Stimulated activated CD8-positive, alpha-beta memory T cell treated with anti-CD3 and anti-CD28 coated beads, Interleukin-12 subunit alpha, Interleukin-12 subunit beta, amount 100 ng/mL, for 1 hour (primary cell): ENCODE measurements around the gene FBXO33.

Experiments
- DNase-seq: peaks from one replicate; pipeline ENCODE4 v3.0.0-alpha.2; 2020; ENCODE audit warnings: low read depth

The FBXO33 gene, protein sequence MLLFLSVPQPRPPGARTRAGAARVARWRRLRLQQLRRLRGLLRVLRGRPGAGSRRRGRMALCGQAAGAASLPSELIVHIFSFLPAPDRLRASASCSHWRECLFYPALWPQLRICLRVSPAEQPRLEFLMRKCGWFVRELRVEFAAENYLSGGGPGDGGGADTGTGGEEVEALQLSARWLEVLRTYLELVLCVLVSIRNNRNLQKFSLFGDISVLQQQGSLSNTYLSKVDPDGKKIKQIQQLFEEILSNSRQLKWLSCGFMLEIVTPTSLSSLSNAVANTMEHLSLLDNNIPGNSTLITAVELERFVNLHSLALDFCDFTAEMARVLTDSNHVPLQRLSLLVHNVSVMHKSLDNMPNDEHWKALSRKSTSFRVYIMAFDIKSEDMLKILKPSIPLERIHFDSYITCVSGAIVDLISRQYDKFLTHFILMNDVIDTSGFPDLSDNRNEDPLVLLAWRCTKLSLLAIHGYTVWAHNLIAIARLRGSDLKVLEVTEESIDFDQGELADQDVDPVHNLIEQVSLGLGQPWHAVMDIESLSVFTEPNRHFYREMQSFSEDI

DNA sequence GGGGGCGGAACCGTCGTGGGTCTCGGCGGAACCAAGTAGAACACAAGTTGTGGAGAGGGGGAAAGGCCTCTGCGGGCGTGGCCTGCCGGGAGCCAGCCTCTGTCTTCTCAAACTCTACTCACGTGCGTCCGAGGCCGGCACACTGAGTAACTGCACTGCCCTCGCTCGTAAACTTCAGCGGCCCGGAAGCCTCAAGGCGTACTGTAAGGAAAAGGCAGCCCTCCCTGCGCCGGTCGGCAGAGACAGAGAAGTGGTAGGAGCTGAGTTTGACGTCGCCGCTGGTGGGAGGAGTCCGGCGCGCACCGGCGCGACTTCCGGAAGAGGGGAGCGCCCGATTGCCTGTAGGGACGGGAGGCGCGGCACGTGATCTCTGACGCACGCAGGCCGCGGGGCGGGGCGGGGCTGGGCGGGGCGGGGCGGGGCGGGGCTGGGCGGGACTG is at the start of gene FBXO33:
FBXO33 (minus strand) TSS at position 255 of the 440 bp plus-strand sequence. CDS start 271 bp downstream, outside the sequence.
- DNase-seq: peak; percentile 92

DNA sequence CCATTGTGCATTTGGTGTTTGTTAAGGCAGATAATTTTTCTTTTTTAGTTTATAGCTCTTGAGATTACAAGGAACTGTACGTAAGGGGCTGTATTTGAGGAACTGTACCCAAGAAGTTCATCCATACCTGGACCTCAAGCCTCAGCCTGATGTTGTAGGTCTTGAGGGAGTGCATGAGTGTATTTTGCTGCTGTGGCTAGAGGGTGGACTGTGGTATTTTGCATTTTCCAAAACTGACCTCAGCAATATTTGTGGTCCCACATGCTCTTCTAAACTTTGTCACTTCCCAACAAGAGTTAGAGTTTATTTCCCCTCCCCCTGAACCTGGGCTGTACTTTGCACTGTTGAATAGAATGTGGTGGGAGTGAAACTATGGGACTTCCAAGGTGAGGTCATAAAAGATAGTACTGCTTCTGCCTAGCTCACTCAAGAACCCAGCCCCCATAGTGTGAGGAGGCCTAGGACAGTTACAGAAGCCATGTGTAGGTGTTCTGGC is 42.2 kb upstream of the FBXO33 start:
- DNase-seq: no peak

DNA sequence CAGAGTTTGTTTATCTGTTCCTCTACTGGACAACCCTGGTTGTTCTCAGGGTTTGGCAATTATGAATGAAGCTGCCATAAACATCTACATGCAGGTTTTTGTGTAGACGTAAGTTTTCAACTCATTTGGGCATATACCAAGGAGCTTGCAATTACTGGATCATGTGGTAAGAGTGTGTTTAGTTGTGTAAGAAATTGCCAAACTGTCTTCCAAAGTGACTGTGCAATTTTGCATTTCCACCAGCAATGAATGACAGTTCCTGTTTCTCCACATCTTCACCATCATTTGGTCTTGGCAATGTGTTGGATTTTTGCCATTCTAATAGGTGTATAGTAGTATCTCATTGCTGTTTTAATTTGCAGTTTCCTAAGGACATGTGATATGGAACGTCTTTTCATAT is 39.8 kb upstream of the FBXO33 start:
- no peak for DNase-seq

DNA sequence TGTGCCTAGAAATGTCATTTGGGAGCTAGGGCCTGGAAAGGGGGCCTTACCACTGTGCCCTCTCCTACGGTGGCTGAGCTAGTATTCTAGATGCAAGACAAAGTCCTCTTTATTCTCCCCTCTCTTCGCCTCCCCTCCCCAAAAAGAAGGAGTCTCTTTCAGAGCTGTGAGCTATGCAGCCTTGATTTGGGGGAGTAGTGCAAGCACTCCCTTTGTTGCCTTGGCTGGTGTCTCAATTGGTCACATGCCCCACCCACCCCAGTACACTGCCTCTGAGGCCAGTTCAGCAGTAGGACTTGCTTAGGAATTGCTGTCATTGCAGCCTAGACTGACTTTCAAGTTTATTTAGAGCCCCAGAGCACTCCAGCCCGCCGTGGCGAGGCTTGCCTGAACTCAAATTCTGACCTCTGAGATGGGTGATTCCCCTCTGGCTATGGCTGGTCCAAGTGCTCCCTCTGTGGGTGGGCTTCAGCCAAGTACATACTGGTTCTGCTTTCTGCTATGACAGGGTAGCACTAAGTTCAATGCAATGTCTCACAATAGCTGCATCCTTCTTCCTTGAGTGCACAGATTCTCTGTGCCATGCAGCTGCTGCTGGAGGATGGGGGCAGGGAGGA is 37.0 kb upstream of the FBXO33 start:
- DNase-seq: peak; percentile 13

DNA sequence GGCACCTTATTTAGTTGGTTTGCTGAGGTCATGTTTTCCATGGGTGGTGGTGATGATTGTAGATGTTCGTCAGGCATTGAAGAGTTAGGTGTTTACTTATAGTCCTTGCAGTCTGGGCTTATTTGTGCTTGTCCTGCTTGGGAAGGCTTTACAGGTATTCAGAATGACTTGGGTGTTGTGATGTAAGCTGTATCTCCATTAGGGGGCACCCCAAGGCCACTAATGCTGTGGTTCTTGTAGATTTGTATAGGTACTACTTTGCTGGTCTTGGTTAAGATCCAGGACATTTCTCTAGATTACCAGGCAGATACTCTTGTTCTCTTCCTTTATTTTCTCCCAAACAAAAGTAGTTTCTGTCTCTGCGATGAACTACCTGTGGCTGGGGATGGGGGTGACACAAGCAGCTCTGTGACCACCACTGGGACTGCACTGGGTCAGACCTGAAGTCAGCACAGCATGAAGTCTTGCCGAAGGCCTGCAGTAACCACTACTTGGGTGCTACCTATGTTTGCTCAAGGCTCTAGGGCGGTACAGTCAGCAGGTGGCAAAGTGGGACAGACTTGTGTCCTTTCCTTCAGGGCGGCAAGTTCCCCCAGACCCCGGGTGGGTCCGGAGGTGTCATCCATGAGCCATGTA is 35.8 kb upstream of the FBXO33 start:
- no peak for DNase-seq

DNA sequence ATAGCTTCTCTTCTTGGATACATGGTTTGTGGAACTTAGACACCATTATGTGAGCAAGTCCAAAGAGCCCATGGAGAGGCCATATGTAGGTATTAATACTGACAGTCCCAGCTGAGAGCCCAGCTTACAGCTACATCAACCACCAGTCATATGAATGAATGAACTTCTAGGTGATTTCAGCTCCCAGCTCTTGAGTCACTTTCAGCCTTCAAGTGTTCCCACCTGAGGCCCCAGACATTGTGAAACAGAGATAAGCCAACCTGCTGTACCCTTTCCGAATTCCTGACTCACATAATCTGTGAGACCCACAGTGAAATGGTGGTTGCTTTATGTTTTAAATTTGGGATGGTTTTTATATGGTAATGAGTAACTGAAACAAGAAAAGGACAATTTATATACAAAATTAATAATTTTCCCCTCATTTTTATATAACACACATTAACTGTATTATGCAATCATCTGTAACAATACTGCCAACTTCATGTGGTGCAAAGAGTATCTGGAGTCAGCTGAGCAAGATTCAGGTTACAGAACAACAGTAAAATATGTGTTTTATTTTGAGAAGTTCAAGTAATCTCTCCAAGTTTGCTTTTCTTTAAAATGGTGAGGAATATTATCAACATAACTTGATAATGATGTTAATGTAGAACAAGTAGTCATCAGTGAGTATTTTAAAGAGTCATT is 27.7 kb upstream of the FBXO33 start:
- no peak for DNase-seq

DNA sequence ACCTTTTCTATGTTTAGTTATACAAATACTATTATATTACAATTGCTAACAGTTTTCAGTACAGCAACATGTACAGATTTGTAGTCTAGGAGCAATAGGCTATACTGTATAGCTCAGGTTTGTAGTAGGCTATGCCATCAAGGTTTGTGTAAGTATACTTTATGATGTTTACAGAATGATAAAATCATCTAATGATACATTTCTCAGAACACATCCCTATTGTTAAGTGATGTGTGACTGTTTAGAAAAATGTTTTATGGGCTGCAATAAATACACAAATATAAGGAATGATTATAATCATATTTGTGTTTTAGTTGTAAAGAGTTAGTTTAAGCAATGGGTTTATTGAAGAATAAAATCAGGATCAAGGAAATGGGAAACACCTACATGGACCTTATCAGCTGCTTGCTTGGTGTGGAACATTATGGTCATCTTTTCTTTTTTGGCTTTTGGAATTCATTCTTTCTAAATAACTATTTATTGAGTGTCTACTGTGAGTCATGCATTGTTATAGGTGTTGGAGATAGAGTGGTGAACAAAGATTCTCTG is 24.5 kb upstream of the FBXO33 start:
- no peak for DNase-seq

DNA sequence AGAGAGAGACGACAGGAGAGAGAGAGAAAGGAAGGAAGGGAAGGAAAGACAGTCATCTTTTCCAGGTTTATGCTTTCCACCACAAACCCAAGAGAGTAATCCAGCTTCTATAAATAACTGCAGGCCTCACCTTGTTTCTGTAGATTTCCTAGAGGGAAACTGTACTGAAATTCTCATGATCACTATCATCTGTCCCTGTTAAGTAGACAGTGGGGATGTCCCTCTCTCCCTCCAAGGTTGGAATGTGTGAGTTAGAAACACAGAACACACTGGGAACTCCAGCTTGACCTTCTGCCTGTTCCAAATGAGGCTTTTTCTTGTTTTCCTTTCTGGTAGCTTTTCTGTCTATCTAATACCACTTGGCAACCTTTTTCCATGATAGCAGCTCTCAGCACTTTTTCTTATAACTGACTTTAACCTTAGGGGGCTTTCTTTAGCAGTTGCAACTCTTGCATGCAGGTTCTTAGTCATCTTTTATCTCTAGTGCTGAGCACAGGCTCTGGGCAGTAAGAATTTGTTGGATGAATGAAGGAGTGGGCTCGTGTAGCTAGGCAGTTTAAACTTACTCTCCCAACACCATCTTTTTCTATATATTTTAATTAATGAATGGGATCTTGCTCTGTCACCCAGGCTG is 22.8 kb upstream of the FBXO33 start:
- DNase-seq: no peak

DNA sequence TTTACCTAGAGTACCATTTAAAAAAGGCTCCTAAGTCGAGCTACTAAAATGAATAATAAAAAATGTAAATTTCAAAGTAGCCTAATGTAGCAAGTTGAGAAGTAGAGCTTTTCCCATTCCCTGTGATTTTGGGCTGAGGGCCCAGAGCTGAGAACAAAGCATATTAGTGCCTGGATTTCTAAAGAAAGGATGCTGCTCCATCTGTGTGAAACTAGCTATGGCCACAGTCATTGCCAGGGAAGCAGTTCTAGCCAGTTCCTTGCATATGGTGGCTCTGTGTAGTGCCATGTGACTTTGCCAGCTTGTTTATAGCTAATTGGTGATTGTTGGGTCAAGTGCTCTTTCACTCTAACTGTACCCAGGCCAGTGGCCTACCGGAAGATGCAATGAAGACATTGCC is 20.4 kb upstream of the FBXO33 start:
- no peak for DNase-seq

DNA sequence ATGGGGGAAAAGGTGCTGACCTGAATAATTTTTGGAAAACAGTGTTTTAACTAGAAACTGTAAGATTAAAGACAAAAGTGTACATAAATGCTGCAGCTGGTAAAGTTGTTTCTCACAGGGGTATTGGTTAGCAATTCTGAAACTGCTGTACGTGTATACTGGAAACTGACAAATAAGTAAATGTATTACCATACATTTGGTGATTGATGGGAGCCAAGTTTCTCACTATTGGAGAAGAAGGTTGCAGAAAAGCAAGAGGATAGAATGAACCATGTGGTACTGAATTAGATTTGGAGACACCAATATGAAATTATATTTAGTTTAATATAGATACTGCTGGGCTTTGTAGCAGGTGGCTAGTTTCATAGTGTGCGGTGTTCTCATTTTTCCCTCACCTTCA is 19.6 kb upstream of the FBXO33 start:
- DNase-seq: no peak

DNA sequence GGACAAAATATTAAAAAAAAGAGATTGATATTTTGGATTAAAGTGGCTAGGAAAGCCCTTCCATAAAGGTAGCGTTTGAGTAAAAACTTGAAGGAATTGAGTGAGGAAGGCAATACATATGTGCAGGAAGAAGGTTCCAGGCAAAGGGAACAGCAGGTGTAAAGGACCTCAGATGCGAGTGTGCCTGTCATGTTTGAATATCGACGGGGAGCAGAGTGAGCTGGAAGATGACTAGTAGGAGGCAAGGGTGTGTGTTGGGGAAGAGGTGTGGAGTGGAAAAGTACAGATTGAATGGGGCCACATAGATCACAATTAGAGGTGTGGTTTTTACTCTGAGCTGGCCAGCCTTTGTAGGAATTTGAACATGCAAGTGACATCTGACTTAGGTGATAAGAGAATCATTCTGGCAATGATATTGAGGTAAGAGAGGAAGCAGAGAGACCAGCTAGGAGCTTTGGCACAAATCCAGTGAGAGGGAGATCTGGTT is 15.0 kb upstream of the FBXO33 start:
- no peak for DNase-seq

DNA sequence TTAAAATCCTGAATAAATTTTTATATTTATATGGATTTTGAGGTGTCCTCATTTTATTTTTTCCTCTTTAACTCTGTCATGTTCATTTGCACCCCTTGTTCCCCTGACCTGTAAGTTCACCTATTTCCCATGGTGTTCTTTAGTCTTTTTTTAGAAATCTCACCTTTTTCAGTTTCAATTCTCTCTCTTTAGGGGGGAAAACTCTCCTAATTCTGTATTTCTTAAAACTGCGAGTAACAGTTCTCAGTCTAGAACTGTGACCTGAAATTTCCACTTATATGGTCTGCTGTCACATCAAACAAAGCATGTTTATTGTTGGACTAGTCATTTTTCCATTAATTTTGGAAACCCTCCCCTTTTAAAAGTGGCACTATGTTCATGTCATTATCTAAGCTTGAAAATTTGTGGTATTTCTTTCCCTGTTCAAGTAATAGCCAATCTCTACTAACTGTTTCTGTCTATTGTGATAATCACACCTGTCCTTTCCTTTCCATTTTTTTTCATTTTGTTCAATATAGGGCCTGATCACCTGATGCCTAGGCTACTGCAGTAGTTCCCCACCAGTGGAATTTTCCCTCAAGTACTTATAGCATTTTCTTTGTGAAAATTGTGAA is 14.0 kb upstream of the FBXO33 start:
- DNase-seq: no peak

DNA sequence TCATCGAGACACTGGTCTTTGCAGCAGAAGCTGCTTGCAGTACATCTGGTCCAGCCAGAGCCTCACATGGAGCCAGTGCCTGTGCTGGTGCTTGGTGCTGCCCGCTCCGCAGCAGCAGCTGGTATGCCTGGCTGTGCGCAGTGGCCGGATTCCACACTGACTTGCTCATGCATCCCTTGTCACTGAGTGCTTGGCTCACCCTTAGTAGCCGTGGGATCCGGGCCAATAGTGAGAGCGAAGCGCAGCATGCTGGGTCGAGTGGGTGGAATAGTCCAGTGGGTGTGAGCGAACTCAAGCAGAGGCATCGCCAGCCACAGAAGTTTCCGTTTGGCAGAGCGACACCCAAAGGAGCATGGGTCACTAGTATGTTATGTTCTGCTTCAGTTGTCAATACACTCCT is 10.1 kb upstream of the FBXO33 start:
- no peak for DNase-seq

DNA sequence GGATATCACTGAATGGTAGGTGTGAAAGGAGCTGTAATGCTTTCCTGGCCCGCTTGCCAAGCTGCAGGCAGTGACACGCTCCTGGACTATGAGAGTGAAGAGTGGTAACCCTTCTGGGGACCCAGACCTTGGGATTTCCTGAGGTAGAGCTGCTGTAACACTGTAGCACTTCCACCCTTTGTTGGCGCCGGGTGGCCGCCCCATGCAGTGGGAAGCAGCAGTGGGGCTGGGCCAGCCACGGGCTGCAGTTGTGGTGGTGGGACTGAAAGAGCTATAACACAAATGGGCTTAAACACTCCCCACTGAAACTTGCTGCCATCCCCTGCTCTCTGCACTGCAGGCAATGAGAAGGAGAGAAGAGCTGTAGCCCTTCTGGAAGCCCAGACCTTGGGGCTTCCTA is 9.6 kb upstream of the FBXO33 start:
- no peak for DNase-seq

DNA sequence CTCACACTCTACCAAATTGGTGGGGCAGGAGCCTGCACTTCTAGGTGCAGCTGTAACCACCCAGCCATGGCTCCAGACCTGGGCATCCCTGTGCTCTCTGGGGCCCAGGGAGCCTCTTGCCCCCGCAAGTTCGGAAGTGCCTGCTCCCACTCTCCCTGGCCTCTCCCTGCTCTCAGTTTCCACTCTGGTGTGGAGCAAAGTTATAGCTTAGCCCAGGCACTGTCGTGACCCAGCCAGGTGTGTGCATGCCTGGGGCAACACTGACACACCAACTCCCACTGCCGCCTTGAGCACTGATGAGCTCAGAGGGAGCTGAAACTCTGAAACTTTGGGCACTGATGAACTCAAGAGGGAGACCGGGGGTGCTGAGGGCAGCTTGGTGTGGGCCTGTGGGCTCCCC is 8.7 kb upstream of the FBXO33 start:
- DNase-seq: no peak

DNA sequence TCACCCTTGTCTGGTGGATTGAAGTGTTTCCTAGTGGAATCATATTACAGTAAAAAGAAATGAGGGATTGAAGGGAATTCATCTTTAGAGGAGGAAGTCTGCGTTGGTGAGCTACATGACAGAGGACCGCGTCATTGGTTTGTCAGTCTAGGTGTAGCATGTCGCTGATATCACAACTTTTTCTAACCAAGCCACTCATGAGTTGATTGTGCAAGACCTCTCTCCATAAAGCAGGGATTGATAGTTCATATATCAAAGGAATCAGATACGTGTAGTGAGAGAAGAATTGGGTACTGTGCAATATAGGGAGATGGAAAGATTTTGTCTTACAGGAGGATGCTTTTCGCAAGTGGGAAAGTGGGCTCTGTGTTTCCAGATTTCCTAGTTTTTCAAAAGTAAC is 3.0 kb upstream of the FBXO33 start:
- no peak for DNase-seq

DNA sequence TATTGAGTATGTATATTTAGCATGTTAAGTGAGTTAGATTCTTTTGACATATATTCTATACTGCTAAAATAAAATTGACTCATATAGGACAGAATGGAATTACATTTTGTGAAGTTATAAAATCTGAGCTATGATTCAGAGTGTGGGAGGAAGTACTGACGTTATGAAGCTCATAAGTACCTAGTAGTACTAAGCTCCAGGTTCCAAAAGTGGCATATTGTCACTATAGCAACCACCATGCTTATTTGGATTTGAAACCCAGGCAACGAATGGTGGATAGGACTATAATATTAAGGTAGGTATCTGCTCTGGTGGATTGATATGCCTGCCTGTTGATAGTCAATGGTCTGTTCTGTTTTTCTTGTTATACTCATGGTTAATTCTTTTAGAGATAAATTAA is 2.2 kb upstream of the FBXO33 start:
- DNase-seq: no peak

DNA sequence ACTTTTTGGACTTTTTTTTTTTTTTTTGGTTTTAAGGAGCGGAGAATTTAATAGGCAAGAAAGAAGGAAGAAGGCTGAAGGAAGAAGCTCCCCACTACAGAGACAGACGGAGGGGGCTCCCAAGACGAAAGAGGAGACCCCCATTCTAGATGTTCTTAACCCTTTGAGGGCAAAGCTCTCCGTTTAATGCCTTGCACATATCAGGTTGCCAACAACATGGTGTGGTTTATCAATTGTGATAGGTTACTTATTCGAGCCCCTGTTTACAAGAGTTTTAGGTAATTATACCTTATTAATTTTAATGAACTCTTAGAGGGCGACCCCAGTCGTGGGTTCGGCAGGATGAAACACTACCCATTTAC is 1.2 kb upstream of the FBXO33 start:
- no peak for DNase-seq

DNA sequence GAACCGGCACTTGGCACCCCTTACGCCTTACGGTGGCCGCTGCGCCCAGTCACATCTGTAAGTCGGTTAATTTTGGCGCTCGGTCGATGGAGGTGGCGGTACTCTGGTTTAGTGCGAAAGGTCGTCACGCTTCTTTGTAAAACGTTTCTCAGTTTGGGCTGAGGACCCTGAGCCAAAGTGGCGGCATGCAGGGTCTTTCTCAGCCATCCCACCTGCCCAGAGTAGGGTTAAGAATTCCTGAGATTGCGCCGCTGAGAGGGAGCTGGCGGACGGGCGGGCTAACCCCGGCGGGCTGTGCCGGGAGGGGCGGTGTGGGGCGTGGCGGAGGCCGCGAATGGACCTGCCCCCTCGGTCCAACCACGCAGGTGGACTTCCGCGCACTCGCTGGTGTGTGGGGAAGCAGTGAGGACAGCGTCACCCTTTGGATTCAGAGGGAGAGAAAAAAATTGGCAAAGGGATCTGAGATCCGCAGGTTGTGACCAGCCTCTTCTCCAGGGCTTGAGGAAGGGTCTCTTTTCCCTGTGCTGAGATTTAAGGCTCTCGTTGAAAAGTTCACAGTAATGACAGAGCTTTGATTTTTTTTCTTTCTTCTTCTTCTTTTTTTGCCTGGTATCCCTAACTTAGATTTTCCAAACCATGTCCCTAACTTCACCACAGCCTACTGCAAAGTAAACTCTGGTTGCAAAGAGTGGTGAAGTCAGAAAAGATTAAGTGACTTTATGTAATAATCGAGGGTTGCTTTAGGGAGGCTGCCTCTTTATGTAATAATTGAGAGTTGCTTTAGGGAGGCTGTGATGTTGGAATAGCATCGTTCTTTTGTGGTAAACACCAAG is 602 bp upstream of the FBXO33 start:
- peak; percentile 51 for DNase-seq
